HG03460 (cell line): ENCODE measurements around the gene L3MBTL1.

Experiments
- ATAC-seq: cut with Tn5 transposase; IDR thresholded peaks from one replicate; pipeline ENCODE4 v1.9.1; 2021; ENCODE audit not compliant: unreplicated experiment

L3MBTL1 gene

GRCh38 chr20:43534791-43535350 is 27.4 kb downstream of the L3MBTL1 start:
- no peak for ATAC-seq

GRCh38 chr20:43535370-43536004 is 28.0 kb downstream of the L3MBTL1 start:
- no peak for ATAC-seq

DNA sequence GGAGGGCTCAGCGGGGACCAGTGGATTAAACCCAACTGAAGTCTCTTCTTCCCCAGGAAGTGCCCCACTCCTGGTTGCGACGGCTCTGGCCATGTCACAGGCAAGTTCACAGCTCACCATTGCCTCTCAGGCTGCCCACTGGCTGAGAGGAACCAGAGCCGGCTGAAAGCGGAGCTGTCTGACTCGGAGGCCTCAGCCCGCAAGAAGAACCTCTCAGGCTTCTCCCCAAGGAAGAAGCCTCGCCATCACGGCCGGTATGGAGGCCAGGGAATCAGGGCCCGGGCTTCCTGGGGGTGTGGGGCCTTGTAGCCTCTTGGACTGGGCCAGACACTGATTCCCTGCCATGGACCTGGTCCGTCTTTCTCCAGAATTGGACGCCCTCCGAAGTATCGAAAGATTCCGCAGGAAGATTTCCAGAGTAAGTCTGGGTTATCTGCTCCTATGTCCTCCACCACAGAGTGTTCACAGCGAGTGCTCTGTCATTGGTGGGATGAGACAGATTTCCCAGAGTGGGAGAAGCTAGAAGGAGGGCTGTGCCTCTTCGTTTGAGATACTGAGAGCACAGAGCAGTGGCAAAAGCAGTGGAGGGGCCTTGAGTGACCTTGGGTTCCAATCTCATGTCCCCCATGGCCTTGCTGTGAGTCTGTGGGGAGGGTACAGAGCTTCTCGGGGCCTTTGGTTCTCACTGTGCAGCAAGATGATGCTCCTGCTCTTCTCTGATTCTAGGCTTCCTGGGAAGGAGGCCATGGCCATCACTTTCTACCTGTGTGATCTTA is 28.7 kb downstream of the L3MBTL1 start:
- ATAC-seq, result no peak

DNA sequence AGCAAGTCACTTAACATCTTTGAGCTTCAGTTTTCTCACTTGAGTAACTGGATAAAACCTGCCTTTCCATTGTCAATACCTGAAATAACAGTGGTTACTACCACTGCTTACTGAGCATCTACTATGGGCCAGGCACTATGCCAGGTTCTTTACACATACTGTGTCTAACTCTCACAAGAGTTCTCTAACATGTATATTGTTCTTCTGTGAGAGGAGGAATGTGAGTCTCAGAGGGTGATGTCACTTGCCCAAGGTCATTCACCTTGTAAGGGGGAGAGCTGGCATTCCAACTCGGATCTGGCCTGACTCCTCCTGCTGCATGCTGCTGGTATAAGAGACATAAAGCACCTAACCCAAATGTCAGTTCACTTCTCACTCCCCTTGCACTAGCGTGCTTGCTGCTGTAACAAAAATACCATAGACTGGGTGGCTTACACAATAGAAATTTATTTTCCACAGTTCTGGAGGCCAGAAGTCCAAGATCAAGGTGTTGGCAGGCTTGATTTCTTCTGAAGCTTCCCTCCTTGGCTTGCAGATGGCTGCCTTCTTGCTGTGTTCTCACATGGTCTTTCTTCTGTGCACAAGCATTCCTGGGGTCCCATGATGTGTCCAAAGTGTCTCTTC is 29.4 kb downstream of the L3MBTL1 start:
- ATAC-seq, result no peak

DNA sequence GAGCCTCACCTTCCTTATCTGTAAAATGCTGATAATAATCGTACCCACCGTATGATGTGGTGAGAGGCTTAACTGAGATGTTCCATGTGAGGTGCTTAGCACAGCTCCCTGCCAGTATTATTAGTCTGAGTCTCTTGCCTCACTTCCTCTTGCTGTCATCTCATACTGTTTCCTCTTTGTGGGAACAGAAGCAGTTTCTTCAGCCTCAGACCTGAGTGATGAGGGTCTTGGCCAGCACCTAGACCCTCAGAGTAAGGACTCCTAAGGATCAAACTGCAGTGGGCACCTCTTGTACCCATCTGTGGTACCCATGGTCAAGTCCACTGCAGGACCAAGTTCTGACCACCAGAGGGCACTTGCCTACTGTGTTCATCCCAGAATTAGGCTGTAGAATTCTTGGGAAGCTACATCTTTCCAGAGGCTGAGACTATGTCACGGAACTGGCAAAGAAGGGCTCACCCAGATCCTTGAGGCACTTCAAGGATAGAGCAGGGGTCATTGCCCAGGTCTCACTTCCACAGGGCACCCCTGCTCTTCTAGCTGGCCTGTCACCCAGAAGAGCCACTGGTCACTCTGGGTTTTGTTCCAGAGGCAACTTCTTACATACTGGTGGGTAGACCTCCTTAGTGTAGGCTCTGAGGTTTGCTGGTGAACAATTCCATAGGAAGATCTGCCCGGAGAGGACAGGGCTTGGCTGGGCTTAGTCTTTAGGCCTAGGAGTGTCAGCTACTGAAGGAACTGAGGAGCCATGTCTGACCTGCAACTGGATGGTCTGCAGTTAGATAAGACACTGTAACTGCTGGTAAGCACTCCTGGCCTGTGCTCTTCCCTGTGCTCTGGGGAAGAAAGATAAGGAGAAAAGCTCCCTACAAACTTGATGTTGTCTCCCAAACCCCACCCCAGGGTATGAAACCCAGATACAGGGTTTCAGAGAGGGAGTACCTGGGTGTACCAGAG is 30.7 kb downstream of the L3MBTL1 start:
- ATAC-seq, result no peak

- ATAC-seq, result no peak
Observed at GRCh38 chr20:43538878-43539700, 31.6 kb downstream of the L3MBTL1 start.

DNA sequence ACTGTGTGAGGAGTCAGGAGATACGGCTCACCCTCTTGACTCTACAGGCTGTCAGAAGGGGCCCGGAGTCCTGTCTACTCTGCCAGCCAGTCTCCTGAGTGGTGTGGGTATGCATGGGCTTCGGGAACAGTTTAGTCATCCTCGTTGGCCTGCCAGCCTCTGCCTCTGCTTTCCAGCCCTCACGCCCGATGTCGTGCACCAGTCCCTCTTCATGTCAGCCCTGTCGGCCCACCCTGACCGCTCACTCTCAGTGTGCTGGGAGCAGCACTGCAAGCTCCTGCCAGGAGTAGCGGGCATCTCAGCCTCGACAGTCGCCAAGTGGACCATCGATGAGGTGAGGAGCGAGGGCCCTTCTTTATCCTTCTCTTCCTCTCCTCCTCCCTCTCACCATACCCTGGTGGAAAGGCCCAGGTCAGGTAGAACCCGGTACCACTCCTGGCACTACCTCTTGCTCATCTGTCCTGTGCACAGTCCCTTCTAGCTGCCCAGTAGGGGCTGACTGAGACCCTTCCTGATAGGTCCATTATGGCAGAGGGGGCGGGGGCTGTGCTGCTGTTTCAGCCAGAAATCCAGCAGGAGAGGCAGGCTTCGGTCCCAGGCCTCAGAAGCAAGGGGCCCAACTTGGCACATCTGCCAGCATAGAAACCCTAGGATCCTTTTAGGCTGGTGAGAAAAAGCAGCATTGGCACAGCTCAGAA is 32.6 kb downstream of the L3MBTL1 start:
- ATAC-seq, result no peak

DNA sequence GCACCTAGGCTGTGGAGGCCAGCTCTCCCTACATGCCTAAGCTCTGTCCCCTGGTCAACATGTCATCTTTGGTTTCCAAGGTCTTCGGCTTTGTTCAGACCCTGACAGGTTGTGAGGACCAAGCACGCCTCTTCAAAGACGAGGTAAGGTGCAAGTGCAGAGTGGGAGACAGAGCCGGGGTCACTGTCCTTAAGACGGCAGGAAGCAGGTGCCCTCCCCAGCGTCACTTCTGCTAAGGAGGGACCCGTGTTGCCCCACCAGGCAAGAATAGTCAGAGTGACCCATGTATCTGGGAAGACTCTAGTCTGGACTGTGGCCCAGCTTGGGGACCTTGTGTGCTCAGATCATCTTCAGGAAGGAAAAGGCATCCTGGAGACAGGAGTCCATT is 33.2 kb downstream of the L3MBTL1 start:
- ATAC-seq, result no peak

DNA sequence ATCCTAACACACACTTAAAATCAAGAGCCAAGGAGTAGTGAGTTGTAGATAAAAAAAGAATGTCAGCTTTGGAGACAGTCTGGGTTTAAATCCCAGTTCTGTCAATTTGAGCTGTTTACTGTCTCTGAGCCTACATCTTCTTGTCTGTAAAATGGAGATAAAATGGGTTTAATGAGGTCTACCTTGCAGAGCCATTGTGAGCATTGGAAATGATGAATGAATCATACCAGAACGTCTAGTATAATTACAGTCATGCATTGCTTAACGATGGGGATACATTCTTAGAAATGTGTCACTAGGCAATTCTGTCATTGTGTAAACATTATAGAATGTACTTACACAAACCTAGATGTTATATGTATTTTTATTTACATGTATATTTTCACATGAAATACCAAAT is 33.7 kb downstream of the L3MBTL1 start:
- ATAC-seq, result no peak

DNA sequence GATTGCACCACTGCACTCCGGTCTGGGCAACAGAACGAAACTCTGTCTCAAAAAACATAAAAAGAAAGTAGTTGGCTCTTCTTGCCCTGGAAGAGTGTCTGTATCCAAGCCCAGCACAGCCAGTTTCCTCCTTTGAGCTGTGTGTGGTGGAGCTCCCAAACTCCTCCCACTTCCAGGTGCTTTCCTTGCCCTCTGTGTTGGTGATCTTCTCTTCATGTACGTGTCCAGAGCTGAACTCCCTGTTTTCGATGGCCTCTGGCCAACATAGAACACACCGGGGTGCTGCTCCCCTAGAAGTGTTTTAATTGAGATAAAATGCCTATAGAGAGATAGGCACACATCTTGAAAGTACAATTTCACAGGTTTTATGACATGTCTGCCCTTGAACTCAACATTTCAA is 34.7 kb downstream of the L3MBTL1 start:
- no peak for ATAC-seq

DNA sequence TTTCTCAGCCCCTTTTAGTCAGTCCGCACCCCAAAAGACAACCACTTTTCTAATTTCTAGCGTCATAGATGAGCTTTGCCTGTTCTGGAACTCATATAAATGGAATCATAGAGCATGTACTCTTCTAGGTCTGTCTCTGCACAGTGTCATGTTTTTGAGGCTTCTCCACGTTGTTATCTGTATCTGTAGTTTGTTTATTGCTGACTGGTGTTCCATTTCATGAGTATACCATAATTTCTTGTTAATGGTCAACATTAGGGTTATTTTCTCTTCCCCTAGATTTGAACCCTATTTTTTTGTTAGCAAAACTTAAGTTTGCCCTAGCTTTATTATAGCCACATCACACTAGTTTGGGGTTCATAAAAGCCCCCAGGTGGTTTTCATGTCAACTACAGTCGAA is 35.2 kb downstream of the L3MBTL1 start:
- ATAC-seq, result no peak

- no peak for ATAC-seq
Observed at GRCh38 chr20:43543138-43543537, 35.6 kb downstream of the L3MBTL1 start.

DNA sequence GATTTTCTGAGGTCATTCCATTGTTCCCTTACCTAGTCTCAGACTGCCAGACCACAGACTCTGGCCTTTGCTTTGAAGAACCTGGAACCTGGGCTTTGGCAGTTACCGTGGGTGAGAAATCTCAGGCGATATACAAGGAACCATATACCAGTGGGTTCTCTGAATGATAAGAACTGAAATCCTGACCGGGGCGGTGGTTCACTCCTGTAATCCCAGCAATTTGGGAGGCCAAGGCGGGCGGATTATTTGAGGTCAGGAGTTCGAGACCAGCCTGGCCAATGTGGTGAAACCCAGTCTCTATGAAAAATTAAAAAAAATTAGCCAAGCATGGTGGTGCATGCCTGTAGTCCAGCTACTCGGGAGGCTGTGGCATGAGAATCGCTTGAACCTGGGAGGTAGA is 37.0 kb downstream of the L3MBTL1 start:
- no peak for ATAC-seq

GRCh38 chr20:43545837-43546578 is 38.5 kb downstream of the L3MBTL1 start:
- no peak for ATAC-seq

DNA sequence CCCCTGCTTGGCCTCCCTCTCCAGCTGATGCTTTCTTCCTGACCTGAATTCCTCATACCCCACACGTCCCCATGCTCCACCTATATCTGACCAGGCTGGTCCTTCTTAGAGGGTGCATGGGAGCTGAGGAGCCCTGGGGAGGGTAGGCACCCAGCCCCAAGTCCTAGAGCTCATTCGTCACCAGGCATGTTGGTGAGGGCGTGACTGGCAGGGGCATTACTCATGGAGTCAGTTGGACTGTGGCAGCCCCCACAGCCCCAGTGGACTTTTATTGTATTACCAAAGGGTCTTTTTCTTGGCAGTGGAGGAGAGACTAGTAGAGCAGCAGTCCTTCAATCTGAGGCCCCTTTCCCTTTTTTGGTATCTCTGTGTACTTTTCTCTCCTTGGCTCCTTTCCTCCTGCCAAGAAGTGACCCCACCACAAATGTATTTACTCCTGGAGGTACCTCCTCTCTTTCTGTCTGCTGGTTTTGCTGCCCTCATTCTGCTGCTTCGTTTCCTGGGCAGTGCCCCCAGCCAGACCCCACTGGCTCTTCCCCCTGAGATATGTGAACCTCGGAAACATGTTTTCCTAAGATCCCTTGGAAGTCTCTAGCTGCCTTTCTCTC is 40.9 kb downstream of the L3MBTL1 start:
- ATAC-seq, result no peak

- ATAC-seq, result no peak
Observed at GRCh38 chr20:43549416-43550065, 42.0 kb downstream of the L3MBTL1 start.

GRCh38 chr20:43550456-43550855 is 43.0 kb downstream of the L3MBTL1 start:
- ATAC-seq, result no peak

- no peak for ATAC-seq
Observed at GRCh38 chr20:43554369-43554768, 46.9 kb downstream of the L3MBTL1 start.
